Measurements from ENCODE around the gene RNF7. TPM values are rescaled to one million over a fixed set of nuclear protein-coding genes. Genes with fewer than 3 reads are reported as not detected.

The RNF7 gene
- total RNA-seq, 1 experiment from 2014 or later: 126 TPM

DNA sequence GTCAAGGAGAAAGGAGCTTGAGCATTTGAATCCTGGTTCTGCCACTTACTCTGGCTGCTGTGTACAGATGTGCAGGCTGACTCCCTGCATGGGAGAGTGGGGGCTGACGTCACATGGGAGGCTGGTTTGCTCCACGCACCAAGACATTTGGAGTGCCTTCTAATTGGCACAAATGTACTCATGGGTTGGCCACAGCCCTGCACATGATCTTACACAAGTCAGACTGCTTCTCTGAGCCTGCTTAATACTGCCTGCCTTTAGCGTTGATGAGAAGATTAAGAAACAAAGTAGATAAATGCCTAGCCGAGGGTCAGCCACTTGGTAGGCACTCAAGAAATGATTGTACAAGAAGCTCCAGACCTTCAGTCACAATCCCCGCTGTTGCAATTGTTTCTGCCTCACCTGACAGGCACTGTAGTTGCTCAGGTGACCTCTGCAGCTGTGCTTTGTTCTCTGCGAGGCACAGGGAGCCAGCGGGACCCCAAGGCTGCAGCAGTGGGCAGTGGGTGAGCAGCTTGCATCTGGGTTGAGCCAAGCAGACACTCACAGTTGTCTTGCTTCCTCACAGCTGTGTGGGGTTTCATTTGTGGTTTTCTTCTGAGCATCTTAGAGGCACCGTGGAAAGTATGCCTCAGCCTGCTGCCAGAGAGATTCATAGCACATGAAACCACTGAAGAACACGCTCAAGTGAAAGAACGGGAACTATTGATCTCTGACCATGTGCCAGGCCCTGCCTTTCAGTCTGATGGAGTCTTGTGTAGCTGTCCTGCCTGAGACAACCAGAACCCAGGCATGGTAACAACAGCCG, 58.2 kb downstream of the RNF7 start:
- Histone ChIP-seq H3K27me3 (ENCODE audit: insufficient read depth, low read length) (no peaks in the 10 kb centered on the region), H3K23ac (ENCODE audit: insufficient read length, low read depth, low read length) (no peak overlapping the region), H2BK12ac (ENCODE audit: insufficient read length, low read depth, low read length) (no peak overlapping the region), H3K4me2 (ENCODE audit: insufficient read depth, insufficient read length, low read length) (no peak overlapping the region), H4K91ac (ENCODE audit: insufficient read length, low read depth, low read length) (no peak overlapping the region), H2BK15ac (ENCODE audit: low read depth, low read length) (no peak overlapping the region), H4K5ac (ENCODE audit: insufficient read length, low read depth, low read length) (no peak overlapping the region), H2BK5ac (ENCODE audit: insufficient read length, low read length) (no peak overlapping the region), H2BK120ac (ENCODE audit: low read depth, low read length, poor library complexity, severe bottlenecking) (no peak overlapping the region), H3K79me2 (ENCODE audit: insufficient read depth, low read length) (no peaks in the 10 kb centered on the region), H2AFZ (ENCODE audit: low read length) (no peak overlapping the region), H3K79me1 (ENCODE audit: insufficient read depth, low read depth, low read length, poor library complexity, severe bottlenecking) (no peaks in the 10 kb centered on the region), H3K56ac (ENCODE audit: insufficient read length, low read depth, low read length) (no peak overlapping the region), H2AK5ac (ENCODE audit: insufficient read length, low read length) (no peak overlapping the region), H2BK20ac (ENCODE audit: low read depth, low read length, poor library complexity, severe bottlenecking) (no peak overlapping the region), H3K14ac (ENCODE audit: insufficient read depth, low read length) (peak overlapping the region; percentile 10; the same call in 1 of the 2 replicates), H3K9ac (ENCODE audit: extremely low read depth, insufficient read length, low read length) (no peak overlapping the region), H3K27ac (ENCODE audit: insufficient read length, low read depth, low read length) (no peak overlapping the region), H3K23me2 (ENCODE audit: insufficient read length, low read depth, low read length, poor library complexity, severe bottlenecking) (no peaks in the 10 kb centered on the region), H3K18ac (ENCODE audit: insufficient read length, low read depth, low read length) (no peak overlapping the region), H3K4ac (ENCODE audit: low read depth, low read length) (no peak overlapping the region), H4K20me1 (ENCODE audit: control insufficient read depth, insufficient read depth, insufficient read length) (no peaks in the 10 kb centered on the region), H3K4me1 (ENCODE audit: insufficient read depth, low read length) (peaks cover 6% of the 10 kb centered on the region; the same call in 1 of the 2 replicates), H3K9me3 (ENCODE audit: control insufficient read depth, low read depth, low read length) (no peaks in the 10 kb centered on the region), H4K8ac (replicated peaks; ENCODE audit: insufficient read length, low read depth, low read length) (no peak overlapping the region), H3T11ph (ENCODE audit: low read length) (no peak overlapping the region)
- peaks cover 28 to 37% of the 10 kb centered on the region in 2 experiments for H3K4me1 Mint-ChIP-seq
- peaks cover 2 to 6% of the 10 kb centered on the region in 2 experiments; a peak in 4 of 5 replicates for H3K9me3 Mint-ChIP-seq
- no peak overlapping the region; a peak in 1 of 7 replicates for H3K27ac Mint-ChIP-seq
- TF ChIP-seq, protein P1, sequence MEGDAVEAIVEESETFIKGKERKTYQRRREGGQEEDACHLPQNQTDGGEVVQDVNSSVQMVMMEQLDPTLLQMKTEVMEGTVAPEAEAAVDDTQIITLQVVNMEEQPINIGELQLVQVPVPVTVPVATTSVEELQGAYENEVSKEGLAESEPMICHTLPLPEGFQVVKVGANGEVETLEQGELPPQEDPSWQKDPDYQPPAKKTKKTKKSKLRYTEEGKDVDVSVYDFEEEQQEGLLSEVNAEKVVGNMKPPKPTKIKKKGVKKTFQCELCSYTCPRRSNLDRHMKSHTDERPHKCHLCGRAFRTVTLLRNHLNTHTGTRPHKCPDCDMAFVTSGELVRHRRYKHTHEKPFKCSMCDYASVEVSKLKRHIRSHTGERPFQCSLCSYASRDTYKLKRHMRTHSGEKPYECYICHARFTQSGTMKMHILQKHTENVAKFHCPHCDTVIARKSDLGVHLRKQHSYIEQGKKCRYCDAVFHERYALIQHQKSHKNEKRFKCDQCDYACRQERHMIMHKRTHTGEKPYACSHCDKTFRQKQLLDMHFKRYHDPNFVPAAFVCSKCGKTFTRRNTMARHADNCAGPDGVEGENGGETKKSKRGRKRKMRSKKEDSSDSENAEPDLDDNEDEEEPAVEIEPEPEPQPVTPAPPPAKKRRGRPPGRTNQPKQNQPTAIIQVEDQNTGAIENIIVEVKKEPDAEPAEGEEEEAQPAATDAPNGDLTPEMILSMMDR (conservative IDR thresholded peaks at IDR 0.05): no peak
- H3K27me3 Mint-ChIP-seq (ENCODE audit: low read depth): peaks cover 34% of the 10 kb centered on the region
- H3K36me3 Mint-ChIP-seq (ENCODE audit: insufficient read depth in 1 of 3, low read depth in 3 of 3): peaks cover 0 to 5% (median 2%) of the 10 kb centered on the region in 3 experiments; a peak in 2 of 7 replicates
- WGBS (ENCODE audit: extremely low coverage, insufficient read length, low lambda C conversion rate): no CpG with 5 or more reads among the region's 11 CpGs
- no peak for DNase-seq
- H3K4me3 Mint-ChIP-seq: no peak overlapping the region

Other genes starting within 250 kb of the RNF7 start
- gene GRK7, start 25.1 kb downstream of the RNF7 start, total RNA-seq (2021): not detected in 2 replicates
- gene ATP1B3, start 138.3 kb downstream of the RNF7 start, total RNA-seq (2021): 223 and 250 TPM in 2 replicates